Measurements from ENCODE around the gene ABHD16A.

Gene ABHD16A

DNA sequence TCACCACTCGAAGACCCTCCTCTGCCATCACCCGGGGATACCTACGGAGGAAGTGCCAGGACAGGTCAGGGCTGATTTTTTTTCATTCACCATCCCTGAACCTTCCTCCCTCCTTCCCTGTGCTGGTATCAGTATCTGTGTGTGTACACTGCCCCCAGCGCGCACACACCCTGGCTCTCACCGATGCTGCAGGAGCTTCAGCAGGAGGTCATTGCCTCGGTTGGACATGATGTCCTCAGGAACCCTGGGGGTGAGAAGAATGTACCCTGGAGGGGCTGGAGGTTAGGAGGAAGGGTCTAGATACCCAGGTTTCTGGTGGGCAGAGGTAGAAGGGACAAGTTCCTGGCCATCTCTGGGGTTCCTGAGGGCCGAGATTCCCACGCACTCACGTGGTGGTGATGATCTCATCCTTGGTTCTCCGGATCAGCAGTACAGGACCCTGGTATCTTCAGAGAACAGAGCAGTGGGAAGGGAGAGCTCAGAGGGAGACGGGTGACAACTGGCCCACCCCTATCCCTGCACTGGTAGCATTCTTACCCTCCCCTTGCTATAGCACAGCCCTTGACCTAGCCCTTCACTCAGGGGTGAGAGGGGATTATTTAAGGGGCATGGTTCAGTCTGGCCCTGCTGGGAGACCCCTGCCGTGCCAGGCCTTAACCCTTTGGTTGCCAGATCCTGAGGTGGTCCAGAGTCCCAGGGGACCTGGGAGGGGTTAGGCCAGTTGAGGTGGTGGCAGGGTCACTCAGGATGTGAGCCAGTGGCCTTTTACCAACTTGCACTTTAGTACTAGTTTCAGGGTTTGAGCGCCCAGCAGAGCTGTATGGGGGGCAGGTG lies 15.0 kb downstream of the ABHD16A start:
- DNase-seq: no peak

DNA sequence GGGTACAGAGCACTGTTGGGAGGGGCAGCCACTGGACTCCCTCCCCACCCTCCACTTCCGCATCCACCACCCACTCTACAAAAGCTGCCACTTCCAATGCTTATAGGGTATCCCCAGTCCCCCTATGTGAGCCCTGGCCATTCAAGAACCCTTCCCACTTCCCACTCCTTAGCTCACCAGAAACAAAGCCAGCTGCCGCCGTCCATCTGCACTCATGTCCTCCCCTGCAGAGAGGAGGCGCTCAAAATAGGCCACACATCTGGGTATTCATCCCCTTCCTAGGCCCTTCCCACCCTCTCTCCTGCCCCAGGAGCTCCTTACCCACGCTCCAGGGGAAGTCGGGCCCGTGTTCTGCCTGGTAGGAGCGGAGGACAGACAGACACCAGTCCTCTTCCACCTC lies 15.8 kb downstream of the ABHD16A start:
- no peak for DNase-seq

DNA sequence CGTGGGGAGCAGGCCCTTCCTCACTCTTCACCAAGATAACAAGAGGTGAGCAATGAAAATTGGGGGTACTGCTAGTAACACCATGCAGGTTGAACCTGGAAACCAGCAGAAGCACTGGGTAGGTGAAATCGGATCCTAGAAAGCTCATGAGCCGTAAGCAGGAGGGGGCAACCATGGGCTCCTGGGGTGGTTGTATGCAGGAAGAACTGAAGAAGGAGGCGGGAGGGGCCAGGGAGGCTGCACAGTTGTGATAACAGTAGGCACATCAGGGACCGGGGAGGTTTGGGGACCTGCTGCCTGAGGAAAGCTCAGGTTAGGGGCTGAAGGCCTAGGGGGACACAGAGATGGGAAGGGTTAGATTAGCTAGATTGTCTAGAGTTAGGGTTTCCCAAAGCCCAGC lies 16.6 kb downstream of the ABHD16A start:
- no peak for DNase-seq

DNA sequence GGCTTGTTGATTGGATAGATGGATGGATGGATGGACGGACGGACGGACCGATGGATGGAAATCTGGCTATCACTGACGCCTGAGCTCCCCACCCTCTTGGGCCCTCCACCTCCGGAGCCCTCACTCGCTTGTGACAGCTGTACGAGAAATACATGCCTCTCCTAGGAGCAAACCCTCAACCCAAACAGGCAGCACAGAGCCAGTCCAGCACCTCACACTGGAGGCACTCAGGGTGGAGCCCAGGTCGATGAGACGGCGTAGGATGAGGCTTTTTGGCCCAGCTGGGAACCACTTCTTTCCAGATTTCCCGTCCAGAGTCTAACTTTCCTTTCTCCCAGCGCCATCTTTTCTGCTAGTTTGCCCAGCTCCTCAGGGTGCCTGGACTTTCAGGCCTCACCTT lies 19.5 kb downstream of the ABHD16A start:
- DNase-seq: no peak

DNA sequence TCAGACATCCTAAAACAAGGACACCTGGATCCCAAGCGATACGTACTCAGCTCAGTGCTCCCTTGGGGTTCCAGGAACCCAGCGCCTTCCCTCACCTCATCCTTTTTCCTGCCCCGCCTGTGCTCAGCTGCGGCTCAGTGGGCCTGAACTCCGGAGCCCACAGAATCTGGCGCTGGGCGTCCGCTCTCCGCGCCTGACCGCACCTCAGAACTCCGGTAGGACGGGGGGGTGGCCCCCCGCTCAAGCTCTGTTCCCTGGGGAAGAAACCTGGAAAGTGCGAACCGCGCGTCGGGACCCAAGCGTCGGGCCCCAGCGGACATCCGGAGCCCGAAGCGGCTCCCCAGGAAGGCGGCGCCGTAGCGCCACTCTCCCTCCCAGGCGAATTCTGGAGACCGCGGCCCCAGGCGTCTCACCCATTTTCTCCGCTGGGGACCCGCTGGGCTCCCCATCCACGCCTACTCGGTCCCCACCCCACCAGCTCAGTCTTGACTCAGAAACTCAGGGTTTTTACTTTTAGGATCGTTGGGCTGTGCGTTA lies 21.9 kb downstream of the ABHD16A start:
- no peak for DNase-seq

DNA sequence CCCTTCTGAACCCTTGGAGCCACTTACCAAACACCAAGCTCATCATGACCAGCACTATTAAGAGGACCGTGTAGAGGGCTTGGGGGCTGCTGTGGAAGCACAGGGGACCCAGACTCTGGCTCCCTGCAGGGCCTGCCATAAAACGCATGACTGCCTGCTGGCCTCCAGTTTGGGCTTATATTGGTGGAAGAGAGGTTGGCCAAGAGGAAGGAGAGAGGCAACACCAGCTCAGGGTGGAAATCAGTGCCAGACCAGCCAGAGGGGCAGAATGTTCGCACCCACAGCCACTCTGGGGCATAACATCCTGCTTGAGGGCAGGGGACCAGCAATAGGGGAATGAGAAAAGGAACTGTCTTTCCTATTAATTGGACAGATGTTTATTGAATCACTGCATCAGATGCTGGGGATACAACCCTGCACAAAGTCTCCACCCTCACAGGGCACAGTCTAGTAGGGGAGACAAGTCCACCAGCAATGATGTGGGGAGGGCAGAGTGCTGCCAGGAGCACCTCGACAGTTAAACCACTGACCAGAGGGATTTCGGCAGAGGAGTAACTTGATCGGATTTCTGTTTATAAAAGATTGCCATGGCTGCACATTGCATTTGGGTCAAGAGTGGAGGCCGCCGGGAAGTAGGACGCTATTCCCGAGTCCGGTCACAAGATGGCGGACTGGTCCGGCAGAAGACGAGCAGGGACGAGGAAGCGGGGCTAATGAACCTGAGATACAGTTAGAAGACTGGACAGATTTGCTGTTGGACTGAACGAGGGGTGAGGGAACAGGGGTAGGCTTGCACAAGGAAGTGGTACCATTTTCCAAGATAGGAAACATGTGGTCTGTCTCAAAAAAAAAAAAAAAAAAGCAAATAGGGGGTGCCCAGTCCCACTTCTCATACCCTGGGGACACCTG lies 22.6 kb downstream of the ABHD16A start, which contains the start of gene LY6G5C:
Gene LY6G5C, minus strand, starts transcription at position 842 of the 909 bp plus-strand sequence. Its CDS starts 694 bp downstream, at position 148.
- DNase-seq: peak; percentile 27

DNA sequence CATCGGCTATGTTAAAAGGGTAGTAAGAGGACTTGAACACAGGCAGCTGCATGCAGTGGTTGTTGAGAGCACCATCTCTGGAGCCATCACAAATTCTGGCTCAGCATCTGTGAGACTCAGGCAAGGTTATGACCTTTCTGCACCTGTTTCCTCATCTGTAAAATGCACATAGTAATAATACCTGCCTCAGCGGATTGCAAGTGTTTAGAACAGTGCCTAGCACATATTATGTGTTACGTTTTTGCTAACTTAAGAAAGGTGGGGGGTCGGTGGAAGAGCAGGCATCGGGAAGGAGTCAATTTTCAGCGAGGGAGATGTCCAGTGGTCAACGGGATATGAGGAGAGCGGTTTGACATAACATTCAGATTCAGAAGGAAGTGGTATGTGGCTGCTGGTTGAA lies 25.2 kb downstream of the ABHD16A start:
- no peak for DNase-seq

DNA sequence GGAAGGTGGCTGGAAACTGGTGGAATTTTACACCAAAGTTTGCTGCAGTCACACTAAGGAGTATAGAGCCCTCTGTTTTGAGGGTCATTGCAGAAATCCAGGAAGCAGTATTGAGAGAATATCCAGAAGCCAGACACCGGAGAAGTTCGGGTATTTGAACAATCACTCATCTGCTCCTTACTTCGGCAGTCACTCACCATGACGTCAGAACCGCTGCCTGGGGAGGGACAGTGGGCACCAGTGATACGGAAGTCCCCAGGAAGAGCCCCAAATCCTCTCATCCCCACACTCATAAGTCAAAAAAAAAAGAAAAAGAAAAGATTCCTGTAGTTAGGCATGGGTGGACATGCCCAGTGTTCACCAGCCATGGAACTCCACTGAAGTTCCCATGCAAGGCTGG lies 26.2 kb downstream of the ABHD16A start:
- no peak for DNase-seq

DNA sequence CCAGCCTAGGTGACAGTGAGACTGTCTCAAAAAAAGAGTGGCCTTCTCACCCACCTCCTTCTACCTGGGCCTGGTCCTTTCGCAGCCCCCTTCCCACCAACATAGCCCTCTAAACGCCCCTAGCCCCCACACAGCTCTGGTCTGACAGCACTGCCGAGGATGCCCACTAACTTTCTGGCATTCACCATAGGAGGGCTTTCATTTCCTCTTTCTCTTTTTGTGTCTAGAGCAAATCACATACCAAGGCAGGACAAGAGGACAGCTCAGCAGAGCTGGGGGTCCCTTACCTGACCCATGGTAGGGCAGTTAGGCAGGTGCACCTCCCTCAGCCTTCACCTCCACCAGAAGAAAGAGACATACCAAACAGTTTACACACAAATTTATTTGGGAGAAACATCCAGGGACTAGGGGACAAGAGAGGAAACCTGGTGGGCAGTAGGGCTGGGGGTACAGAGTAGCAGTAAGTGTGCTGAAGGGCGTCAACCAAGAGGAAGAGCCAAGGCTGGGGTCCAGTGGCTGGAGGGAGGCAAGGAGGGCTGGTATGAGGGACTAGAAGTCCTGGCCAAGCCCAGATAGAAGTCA lies 26.7 kb downstream of the ABHD16A start:
- no peak for DNase-seq

DNA sequence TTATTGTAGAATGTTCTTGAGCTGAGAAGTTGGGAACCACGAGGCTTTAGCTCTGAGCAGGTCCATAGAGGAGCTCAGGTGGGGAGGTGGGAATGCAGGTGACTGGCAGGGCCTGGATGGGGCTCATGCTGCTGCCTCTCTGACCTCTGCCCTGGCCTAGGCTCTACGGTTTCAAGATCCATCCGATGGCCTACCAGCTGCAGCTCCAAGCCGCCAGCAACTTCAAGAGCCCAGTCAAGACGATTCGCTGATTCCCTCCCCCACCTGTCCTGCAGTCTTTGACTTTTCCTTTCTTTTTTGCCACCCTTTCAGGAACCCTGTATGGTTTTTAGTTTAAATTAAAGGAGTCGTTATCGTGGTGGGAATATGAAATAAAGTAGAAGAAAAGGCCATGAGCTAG lies 33.4 kb downstream of the ABHD16A start, which contains the start of gene LY6G5B:
Gene LY6G5B, plus strand, starts transcription at position 301 of the 400 bp plus-strand sequence. CDS start 975 bp downstream, outside the sequence.
- no peak for DNase-seq

DNA sequence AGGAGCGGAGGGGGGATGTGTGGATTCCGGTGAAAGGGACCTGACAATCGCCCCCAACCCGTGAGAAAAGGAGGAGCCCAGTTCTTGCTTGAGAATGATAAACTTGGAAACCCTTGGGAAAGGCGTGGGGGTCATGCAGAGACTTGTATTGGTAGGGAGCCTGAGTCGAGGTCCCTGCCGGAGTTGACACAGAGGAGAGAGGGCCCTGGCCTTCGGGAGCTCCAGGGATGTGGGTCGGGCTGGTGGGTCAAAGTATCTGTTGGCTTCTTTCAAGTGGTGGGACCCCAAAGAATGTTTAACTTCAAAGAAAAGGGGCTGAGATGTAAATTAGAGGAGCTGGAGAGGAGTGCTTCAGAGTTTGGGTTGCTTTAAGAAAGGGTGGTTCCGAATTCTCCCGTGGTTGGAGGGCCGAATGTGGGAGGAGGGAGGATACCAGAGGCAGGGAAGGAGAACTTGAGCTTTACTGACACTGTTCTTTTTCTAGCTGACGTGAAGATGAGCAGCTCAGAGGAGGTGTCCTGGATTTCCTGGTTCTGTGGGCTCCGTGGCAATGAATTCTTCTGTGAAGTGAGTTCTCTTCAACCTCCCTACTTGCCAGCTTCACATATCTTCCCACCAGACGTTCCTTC lies 36.7 kb downstream of the ABHD16A start:
- DNase-seq: no peak

DNA sequence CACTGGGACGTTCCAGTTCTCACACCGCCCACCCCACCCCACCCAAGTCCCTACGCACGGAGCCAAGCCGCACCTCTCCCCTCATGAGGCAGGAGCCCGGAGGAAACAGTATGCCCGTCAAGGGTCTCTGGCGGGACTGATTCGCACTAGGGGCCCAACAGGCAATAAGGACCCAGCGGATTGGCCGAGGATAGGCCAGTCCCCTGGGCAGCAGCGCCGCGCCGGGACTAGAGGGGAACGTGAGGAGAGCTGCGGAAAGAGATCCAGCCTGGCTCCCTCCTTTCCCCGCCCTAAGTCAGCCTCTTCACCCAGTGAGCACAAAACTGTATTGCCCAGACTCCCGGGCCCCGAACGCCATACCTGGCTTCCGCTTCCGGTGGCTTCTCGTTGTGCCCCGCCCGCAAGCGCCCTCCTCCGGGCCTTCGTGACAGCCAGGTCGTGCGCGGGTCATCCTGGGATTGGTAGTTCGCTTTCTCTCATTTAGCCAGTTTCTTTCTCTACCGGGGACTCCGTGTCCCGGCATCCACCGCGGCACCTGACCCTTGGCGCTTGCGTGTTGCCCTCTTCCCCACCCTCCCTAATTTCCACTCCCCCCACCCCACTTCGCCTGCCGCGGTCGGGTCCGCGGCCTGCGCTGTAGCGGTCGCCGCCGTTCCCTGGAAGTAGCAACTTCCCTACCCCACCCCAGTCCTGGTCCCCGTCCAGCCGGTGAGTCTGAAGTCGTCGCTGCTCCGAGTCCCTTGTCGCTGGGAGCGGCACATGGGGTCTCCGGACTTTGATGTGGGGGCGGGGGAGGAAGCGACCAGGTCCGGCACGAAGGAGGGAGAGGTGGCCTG lies 37.4 kb downstream of the ABHD16A start, which contains the start of gene CSNK2B:
Gene CSNK2B, plus strand, starts transcription at position 580 of the 836 bp plus-strand sequence. CDS start 752 bp downstream, outside the sequence.
- DNase-seq: peak; percentile 97

DNA sequence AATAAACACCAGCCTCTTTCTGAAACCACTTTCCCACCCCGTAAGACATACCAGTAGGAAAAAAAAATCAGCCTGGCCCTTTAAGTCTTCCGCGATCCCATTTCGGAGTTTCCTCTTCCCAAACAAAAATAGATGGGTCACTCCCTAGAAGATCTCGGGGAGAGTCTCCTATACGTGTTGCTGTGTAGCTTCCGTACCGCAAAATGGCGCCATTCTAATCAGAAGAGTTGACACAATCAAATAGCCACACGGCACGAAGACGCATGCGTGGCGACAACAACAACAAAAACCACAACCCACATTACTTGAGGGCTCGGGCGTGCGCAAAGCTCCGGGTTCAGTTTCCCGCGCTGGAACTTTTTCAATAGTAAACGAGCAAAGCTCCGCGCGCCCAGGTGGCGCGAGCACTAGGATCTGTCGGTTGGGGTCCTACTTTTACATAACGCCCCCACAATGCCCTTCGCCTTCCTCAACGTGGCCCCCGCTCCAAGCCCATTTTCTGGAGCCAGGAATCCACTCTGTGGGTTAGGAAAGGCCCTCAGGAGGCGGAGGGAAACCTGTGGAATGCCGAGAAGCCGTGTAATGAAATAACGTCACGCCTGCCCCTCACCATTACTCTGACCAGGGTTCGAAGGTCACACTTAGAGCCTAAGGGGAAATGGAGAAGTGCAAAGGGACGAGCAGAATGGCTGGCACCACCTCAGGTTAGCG lies 38.2 kb downstream of the ABHD16A start, which contains the start of gene GPANK1:
Gene GPANK1, minus strand, starts transcription at position 208 of the 711 bp plus-strand sequence. CDS start 519 bp downstream, outside the sequence.
- DNase-seq: peak; percentile 93

DNA sequence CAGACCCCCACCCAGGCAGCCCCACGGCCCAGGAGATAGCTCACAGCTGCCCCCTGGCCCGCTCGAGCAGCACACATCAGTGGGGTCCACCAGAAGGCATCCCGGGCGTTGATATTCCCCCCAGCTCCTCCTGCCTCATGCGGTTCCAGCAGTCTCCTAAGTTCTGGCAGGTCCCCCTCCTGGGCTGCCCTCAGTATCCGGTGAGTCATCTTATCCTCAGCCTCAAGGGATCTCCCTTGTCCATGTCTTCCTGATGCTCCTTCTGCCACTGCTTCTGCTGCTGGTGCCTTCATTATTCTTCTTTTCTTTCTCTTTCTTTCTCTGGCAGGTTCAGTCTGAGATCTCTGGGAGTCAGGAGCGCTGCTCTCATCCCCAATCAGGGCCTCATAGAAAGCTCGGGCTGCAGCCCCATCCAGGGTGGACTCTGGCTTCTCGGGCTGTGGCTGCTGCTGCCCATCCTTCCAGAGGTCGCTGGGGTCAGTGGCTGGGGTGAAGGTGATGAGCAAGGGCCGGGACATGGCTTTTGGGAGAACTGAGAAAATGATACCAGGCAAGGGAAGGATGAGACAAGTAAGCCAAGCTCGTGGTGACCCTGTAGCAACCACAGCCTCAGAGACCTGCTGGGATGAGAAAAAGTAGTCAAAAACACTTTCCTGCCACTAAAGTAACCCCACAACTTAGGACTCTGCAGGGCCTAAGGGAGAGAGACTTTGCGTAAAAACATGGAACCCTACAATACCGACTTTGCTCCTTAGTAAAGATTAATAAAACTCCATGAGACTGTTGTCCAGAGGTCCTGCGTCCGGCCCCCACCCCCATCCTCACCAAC lies 38.9 kb downstream of the ABHD16A start:
- DNase-seq: peak; percentile 22

DNA sequence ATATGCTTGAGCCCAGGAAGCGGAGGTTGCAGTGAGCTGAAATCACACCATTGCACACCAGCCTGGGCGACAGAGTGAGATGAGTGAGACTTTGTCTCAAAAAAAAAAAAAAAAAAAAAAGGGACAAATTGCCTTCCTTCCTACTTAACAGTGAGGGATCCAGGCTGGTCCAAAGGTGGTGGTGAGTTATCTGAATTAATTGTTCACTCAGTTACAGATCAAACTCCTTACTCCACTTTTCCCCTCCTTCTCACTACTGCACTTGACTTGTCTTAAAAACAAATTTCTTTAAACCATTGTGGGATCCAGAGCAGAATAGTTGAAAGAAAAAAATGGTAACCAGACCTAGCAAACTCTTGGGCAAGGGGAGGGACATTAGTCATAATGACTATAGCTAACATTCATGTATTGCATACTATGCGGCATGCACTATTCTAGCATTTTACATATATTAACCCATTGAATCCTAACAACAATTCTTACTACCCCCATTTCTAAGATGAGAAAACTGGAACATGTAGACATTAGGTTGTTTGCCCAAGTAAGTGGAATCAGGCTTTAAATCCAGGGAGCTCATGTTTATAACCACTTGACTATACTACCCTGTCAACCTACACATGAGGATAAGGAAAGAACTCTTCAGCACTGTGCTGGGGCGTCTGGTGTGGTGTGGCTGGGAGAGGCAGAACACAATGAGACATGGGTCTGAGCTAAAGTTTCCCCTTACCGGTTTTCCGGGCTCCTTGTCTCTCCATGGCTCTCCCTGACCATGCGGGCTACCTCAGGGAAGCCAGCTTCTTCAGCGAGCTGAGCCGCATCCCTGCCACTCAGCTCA lies 39.8 kb downstream of the ABHD16A start:
- DNase-seq: no peak

DNA sequence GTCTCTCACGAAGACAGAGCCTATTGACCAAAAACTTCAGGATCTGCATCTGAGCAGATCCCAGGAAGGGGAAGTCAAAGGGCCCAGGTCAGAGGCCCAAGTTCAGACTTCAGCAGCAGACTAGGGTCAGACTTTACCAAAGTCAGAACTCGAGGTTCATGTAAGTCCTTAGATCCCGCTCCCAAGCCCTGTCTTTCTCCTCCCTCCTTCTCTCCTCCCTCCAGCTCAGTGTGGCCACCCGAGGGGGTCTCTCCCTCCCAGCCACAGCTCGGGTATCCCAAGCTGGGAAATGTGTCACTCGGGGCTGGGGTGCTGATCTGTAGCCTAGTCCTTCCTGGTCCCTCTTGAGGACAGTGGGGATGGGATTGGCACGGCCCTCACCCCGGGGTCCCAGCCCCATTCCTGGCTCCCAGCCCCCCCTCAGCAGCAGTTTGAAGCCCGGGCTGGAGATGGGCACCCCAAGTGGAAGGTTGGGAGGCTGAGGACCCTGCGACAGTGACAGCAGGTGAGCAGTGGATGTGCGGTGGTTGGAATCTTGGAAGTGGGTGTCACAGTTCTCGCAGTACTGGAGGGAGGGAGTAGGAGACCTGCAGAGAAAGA lies 40.9 kb downstream of the ABHD16A start:
- no peak for DNase-seq

DNA sequence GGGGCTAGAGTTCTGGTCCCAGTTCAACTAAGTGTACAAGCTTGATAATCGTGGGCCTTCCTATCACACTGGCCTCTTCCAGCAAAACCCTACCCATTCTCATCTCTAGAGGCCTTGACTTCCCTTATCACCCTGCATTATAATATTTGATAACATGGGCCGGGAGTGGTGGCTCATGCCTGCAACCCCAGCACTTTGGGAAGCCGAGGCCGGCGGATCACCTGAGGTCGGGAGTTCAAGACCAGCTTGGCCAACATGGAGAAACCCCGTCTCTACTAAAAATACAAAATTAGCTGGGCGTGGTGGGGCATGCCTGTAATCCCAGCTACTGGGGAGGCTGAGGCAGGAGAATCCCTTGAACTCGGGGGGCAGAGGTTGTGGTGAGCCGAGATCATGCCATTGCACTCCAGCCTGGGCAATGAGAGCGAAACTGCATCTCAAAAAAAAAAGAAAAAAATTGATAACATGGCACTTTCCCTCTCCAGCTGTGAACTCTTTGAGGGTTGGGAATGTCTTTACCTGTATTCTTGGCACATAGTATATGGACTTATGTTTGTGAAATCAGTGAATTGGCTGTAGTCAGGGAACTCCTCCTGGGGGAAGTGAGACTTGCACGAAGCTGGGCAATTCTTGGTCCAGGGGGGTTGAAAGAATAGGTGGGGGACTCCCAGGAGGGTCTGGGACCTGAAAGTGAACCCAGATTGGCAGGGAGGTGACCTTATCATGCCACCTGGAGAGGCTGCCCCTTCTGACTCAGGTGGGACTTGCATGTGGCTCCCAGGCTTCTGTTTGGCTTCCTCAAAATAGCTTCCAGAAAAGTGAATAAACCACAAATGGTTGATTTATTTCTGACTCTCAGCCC lies 41.6 kb downstream of the ABHD16A start:
- DNase-seq: no peak
